Left lobe of liver (tissue), 2 donors: ENCODE data around the gene NFAM1. TPM values are rescaled to one million over a fixed set of nuclear protein-coding genes. Genes with fewer than 3 reads are reported as not detected.

Experiments used
- ATAC-seq: fragments of 200-7000 bp; cut with Tn5 transposase; one replicate; pipeline ENCODE4 v1.9.1; 2020; ENCODE audit warnings: mild to moderate bottlenecking, moderate library complexity
- DNase-seq: peaks from one replicate; pipeline ENCODE4 v3.0.0-alpha.2; 2020; ENCODE audit warnings: low spot score
- total RNA-seq: library from RNA; stranded (reverse); gene quantifications from one replicate; pipeline ENCODE4 v1.2.1, GENCODE V29; 2021
- donor health status: DM: no; HTN: no; CAD: no; lungs with moderate emphysema.
- donor health status: DM: no; HTN: yes; CAD: no.

Gene NFAM1
- total RNA-seq, 1 donor from 2014 or later: 2.8 TPM

- DNase-seq (no peak), ATAC-seq (no peak)
Measured at GRCh38 chr22:42439821-42440674, 7.8 kb upstream of the NFAM1 start.

- DNase-seq (no peak), ATAC-seq (no peak)
Measured at GRCh38 chr22:42439021-42439567, 6.9 kb upstream of the NFAM1 start.

GRCh38 chr22:42438293-42438650 lies 6.1 kb upstream of the NFAM1 start:
- no peak for DNase-seq
- no peak for ATAC-seq

- ATAC-seq (peak; percentile 94), DNase-seq (peak; percentile 75)
Measured at GRCh38 chr22:42437488-42438292, 5.5 kb upstream of the NFAM1 start.

- DNase-seq (no peak), ATAC-seq (no peak)
Measured at GRCh38 chr22:42436404-42436803, 4.2 kb upstream of the NFAM1 start.

GRCh38 chr22:42434748-42435425 lies 2.7 kb upstream of the NFAM1 start:
- ATAC-seq (no peak), DNase-seq (no peak)

- DNase-seq: no peak
- ATAC-seq: no peak
Measured at GRCh38 chr22:42433754-42434682, 1.8 kb upstream of the NFAM1 start.

GRCh38 chr22:42432818-42433217 lies 615 bp upstream of the NFAM1 start:
- ATAC-seq (no peak), DNase-seq (no peak)

- ATAC-seq (no peak), DNase-seq (no peak)
Measured at GRCh38 chr22:42431401-42432019, 693 bp downstream of the NFAM1 start.

- ATAC-seq (peak; percentile 22), DNase-seq (no peak)
Measured at GRCh38 chr22:42430528-42431125, 1.6 kb downstream of the NFAM1 start.

- ATAC-seq (no peak), DNase-seq (no peak)
Measured at GRCh38 chr22:42428760-42429159, 3.4 kb downstream of the NFAM1 start.

- DNase-seq: no peak
- no peak for ATAC-seq
Measured at GRCh38 chr22:42428025-42428424, 4.2 kb downstream of the NFAM1 start.

- DNase-seq (no peak), ATAC-seq (no peak)
Measured at GRCh38 chr22:42427167-42427566, 5.0 kb downstream of the NFAM1 start.

- DNase-seq (no peak), ATAC-seq (no peak)
Measured at GRCh38 chr22:42425989-42426355, 6.2 kb downstream of the NFAM1 start.

GRCh38 chr22:42425337-42425988 lies 6.7 kb downstream of the NFAM1 start:
- ATAC-seq: no peak
- DNase-seq: no peak

GRCh38 chr22:42419243-42419881 lies 12.8 kb downstream of the NFAM1 start:
- ATAC-seq (peak; percentile 60), DNase-seq (no peak)

- DNase-seq (no peak), ATAC-seq (no peak)
Measured at GRCh38 chr22:42418811-42419242, 13.4 kb downstream of the NFAM1 start.

GRCh38 chr22:42417645-42418305 lies 14.4 kb downstream of the NFAM1 start:
- ATAC-seq: no peak
- DNase-seq: no peak
